NCI-H1048 (cell line): ENCODE results near the gene GARRE1.
"Not testable (repeated sequence)": the region's sequence is repeated elsewhere in the genome, so short reads cannot be mapped to it uniquely, and the experiment has no call there.

ENCODE experiments used
- DNase-seq: peaks from one replicate; lab custom pipeline; 2025; lab: John Stamatoyannopoulos, UW

GARRE1 gene, protein sequence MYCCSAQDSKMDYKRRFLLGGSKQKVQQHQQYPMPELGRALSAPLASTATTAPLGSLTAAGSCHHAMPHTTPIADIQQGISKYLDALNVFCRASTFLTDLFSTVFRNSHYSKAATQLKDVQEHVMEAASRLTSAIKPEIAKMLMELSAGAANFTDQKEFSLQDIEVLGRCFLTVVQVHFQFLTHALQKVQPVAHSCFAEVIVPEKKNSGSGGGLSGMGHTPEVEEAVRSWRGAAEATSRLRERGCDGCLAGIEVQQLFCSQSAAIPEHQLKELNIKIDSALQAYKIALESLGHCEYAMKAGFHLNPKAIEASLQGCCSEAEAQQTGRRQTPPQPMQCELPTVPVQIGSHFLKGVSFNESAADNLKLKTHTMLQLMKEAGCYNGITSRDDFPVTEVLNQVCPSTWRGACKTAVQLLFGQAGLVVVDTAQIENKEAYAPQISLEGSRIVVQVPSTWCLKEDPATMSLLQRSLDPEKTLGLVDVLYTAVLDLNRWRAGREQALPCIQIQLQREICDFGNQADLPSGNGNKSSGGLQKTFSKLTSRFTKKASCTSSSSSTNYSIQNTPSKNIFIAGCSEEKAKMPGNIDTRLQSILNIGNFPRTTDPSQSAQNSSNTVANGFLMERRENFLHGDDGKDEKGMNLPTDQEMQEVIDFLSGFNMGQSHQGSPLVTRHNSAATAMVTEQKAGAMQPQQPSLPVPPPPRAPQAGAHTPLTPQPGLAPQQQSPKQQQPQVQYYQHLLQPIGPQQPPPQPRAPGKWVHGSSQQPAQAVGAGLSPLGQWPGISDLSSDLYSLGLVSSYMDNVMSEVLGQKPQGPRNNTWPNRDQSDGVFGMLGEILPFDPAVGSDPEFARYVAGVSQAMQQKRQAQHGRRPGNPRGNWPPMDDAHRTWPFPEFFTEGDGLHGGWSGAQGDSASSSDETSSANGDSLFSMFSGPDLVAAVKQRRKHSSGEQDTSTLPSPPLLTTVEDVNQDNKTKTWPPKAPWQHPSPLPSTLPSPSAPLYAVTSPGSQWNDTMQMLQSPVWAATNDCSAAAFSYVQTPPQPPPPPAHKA (N-terminal part only)

DNA sequence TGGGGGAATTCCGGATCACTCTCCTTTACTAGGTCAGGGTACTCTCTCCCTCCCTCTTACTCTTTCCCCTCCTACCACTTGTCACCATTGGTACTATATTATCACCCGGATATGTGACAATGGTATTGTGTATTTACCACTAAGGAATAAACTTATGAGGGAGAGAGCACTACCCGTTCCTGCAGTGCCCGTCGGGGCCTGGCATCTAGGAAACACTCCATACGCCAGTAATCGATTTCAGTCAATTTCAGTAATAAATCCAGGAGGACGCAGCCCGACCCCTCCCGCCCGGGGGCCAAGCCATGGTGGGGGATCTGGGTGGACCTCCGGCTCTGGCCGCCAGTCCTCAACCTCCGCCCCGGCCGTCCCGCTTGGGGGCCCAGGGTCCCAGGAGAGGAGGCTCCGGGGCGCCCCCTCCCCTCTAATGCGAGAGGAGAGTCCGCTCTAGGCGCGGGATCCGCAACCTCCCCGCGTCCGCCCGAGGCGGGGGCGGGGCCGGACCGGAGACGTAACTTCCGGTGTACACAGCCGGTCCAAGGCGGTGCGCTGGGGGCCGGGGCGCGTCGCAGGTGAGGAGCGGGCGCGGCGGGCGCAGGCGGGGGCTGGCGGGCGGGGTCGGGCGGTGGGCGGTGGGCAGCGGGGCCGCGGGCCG lies at the start of gene GARRE1:
TSS of gene GARRE1 (plus strand) at position 509 of the 652 bp plus-strand sequence. CDS start 45,920 bp downstream, outside the sequence.
- DNase-seq, result peak; percentile 54

DNA sequence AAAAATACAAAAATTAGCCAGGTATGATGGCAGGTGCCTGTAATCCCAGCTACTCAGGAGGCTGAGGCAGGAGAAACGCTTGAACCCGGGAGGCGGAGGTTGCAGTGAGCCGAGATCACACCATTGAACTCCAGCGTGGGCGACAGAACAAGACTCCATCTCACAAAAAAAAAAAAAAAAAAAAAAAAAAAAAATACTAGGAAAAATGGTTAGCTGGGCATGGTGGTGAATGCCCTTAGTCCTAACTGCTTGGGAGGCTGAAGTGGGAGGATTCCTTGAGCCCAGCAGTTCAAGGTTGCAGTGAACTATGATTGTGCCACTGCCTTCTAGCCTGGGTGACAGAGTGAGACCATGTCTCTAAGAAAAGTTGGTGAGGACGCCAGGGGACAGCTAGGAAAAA lies 49.0 kb upstream of the GARRE1 start:
- not testable (repeated sequence) for DNase-seq

DNA sequence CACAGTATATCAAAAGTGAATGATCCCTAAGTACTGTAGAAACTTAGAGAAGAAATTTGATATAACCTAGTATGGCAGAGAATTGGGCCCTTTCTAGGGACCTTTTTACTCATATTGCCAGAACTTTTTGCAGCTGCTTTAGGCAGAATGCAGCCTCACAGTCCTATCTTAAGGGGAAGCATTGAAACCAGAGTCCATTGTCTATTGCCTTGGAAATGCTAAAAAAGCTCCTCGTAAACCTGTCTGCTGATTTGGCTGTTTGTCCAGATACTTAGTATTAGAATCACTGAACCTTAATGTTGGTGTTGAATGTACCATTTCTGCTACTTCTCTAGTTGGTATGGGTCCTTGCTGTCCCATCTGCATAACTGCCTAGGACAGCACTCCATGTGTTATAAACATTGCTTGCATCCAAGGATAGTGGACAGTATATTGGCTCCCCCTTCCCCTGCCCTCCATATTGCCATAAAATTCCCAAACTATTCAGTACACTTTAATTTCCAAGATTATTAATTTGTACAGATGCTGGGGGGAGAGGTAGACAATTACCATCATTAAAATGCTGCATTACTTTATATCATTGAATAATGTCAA lies 46.0 kb upstream of the GARRE1 start:
- no peak for DNase-seq

DNA sequence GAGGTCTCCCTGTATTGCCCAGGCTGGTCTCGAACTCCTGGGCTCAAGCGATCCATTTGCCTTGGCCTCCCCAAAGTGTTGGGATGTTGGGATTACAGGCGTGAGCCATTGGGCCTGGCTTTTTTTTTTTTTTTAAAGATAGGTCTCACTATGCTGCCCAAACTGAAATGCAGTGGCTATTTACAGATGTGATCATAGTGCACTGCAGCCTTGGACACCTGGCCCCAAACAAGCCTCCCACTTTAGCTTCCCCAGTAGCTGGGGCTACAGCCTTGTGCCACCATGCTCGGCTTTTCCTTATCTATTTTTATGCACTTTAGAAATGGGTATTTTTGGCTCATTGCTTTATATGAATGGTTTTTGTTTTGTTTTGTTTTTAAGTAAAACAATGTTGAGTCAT lies 44.6 kb upstream of the GARRE1 start:
- DNase-seq, result no peak

DNA sequence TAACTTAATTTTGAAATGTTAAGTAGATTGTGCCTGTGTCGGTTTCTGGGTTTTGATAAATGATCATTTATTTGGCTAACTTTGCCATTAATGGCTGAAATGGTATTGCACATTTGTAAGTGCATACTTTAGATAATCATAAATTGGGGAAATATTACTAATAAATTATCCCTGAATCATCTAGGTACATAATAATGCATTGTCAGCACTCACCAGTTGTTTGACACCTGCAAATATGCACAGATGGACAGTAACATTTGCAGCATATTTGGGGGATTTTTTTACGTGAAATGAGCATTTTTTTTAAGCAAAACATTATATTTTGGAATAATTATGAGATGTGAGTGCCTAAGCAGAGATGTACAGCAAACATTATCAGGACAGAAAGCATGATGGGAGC lies 41.1 kb upstream of the GARRE1 start:
- no peak for DNase-seq

DNA sequence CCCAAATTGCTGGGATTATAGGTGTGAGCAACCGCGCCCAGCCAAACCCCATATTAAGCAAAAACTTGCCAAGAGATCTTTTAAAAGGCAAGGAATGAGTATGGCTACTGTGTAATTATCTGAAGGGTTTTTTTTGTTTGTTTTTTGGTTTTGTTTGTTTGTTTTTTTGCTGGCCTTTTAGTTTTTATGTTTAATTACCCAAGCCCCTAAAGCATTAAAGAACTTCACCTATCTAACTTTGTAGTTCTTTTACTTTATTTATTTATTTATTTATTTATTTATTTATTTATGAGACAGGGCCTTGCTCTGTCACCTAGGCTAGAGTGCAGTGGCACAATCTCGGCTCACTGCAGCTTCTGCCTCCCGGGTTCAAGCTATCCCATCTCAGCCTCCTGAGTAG lies 40.3 kb upstream of the GARRE1 start:
- DNase-seq, result no peak

DNA sequence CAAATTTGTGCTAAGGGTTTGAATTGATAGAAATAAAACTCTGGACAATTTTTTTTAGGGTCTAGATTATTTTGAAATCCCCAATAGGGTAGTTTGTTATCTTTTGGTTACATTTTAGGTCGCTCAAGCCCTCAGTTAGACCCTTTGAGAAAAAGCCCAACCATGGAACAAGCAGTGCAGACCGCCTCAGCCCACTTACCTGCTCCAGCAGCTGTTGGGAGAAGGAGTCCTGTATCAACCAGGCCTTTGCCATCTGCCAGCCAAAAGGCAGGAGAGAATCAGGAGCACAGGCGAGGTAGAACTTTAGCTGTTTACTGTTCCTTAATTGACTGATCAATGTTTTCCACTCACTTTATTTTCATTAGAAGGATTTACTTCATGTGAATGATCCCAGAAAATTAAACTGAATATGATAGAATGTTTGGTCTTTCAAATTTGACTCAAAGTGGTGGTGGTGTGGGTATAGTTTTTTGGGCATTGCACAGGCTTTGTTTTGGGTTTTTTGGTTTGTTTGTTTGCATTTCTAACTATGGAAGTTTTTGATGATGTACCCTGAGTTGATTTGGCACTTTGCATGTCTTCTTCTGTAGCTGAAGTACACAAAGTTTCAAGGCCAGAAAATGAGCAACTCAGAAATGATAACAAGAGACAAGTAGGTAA lies 39.2 kb upstream of the GARRE1 start:
- DNase-seq, result no peak

DNA sequence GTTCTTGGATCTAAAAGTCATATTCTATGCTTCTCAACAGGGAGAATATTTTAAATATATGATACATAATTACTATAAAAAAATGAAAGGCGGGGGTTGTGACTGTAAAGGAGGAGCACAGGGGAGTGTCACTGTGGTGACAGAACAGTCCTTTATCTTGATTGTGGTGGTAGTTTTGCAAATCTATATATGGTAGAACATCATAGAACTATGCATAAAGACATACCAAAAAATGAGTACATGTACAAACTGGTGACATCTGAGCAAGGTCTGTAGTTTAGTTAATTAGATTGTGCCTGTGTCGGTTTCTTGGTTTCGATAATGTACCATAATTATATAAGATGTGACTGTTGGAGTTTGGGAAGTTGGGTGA lies 38.7 kb upstream of the GARRE1 start:
- DNase-seq, result no peak

DNA sequence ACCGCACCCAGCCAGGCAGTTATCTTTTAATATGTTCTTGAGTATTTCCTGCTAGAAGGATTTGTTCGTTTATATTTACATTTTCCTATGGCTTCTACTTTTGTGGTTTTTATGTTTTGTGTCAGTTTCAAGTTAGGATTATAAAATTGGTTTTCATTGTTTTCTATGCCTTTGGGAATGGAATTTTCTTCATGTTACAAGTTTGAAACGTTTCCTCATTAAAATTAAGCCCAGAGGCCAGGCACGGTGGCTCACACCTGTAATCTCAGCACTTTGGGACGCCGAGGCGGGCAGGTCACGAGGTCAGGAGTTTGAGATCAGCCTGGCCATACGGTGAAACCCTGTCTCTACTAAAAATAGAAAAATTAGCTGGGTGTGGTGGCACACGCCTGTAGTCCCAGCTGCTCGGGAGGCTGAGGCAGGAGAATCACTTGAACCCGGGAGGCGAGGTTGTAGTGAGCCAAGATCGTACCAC lies 37.6 kb upstream of the GARRE1 start:
- not testable (repeated sequence) for DNase-seq

DNA sequence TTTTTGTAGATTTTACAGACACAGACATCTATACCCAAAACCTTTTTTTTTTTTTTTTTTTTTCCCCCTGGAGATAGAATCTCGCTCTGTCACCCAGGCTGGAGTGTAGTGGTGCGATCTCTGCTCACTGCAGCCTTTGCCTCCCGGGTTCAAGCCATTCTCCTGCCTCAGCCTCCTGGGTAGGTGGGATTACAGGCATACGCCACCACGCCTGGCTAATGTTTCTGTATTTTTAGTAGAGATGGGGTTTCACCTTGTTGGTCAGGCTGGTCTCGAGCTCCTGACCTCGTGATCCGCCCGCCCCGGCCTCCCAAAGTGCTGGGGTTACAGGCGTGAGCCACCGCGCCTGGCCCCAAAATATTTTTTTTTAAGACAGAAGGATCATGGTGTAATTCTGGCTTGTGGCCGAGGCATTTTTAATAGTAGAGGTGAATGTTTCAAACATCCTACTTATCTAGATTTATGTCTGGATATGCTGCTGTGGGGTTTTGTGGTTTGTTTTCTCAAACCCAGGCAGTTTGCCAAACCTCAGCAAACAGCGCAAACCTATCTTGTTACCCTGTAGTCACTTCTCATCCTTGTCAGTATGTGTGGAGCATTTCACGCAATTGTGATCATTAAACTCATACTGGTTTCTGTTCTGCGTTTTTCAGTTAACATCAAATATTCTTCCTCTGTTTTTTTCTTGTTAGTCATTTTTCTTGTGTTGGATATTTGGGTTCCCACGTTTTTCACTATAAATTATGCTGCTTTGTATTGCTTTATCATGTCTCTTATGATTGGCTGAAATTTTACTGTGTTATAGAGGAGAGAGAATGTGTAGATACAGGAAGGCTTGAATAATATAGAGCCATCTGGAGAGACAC lies 36.2 kb upstream of the GARRE1 start:
- no peak for DNase-seq

DNA sequence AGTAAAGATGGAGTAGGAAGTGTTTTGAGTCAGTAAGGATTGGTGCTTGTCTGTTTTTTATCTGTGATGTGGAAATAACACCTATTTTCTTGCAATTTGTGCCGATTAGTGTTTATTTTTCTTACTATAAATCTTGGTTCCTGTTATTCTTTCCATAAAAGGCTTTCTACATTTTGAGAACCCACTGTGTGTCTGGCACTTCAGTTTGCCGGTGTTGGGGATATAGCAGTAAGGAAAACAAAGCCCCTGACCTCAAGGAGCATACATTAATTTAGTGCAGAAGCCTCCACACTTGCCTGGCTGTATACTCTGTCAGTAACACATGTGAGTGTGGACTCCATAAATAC lies 35.6 kb upstream of the GARRE1 start:
- no peak for DNase-seq

DNA sequence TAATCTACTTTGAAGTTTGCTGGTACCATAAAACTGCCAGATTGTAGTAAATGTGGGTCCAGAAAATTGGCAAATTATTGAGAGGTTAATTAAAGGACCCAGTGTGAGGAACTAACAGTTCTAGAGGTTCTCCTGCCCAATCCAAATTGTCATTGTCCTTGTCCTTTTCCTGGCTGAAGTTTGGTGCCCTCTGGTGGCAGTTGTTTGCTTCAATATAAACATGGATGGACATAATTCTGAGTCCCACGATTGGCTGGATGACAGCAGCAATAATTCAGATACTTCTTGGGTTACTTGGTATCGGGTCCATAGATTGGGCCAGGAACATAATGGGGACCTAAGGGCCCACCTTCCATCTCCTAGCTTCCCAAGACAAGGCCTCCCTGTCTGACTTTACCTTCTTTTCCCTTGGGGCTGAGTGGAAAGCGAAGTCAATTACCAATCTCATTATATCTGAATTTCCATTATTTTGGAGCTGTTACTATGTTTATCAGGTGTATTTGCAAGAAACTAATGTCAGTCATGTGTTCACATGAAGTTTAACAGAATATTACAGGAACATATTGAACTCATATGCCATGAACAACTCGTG lies 33.8 kb upstream of the GARRE1 start:
- no peak for DNase-seq

DNA sequence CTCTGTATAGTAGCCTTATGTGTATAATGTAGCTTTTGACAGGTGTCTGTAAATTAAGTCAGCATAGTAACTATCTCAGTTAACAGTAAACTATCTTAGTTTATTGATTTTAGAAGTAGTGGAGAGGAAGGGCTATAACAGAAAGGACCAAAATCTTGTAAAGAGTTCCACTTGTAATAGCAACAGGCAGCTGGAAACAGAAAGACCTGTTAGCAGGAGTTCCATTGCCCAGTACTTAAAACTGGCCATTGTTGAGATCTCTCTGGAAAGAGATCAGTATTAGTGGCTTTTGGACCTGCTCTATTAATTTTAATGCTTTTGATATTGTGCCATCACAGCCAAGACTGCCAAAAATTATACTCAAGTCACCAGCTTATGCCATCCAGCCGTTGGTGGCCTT lies 32.0 kb upstream of the GARRE1 start:
- DNase-seq, result no peak

DNA sequence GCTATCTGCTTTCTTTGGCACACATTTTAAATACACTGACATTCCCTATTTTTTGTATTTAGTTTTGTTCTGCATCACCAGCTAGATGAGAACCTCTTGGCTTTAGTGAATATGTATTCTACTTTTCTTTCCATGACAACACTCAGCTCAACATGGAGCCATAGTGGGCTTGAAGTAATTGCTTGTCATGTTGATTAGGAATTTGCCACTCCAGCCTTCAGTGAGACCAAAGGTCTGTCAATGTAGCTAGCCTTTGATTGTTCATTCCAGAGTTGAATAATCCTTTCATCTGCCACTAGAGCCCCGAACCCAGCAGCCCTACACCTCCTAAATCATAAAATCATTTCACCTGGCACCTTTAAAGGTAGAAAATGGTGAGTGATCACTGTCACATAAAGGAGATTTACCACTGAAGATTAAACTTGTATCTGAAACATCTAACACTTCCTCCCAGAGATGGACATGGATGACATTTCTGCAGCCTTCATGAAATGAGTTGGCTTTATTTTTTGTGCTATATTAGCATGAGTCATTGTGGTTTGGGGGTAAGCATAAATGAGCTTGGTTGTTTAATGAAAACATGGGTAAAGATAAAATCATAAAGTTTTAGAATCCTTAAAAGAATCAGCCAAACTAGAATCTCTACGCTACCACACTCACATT lies 29.2 kb upstream of the GARRE1 start:
- no peak for DNase-seq

DNA sequence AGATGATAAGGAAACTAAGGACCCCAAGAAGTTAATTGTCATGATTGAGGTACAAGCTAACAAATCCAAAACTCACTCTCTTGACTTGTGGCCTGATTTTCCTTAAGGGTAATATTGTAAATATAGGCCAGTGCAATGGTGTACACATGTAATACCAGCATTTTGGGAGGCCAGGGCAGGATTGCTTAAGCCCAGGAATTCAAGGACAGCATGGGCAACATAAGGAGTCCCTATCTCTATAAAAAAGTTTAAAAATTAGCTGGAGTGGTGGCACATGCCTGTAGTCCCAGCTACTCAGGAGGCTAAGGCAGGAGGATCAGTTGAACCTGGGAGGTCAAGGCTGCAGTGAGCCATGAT lies 28.7 kb upstream of the GARRE1 start:
- no peak for DNase-seq

DNA sequence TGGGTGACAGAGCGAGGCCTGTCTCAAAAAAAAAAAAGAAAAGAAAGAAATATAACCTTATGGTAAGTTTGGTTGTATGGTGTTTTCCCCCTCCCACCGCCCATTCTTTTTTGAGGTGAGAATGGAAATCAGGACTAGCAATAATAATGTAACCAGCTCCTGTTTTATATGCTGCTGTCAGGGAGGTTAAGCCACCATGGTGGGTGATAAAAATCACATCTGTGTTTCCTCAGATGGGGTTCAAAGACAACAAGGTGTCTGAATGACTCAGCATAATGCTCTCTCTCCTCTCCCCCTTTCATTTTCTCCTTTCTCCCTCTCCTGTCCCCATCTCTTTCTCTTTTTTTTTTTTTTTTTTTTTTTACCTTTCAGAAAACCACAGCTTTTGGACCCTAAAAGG lies 28.3 kb upstream of the GARRE1 start:
- DNase-seq, result no peak

DNA sequence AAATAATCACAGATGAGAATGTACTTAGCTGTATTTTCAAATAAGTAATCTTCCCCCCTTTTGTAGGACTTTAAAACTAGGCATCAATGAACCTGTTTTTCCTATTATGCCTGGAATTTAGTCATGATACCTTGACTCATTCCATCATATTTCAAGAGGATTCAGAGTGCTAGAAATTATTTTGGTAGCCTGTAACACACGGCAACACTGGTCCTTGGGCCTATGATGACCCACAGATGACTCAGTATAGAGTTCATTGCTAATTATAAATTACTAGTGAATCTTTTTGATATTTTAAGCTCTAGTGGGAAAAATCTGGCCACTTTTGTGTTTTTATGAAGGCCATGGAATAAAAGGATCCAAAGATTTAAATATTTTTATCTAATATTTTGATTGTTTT lies 26.0 kb upstream of the GARRE1 start:
- no peak for DNase-seq

DNA sequence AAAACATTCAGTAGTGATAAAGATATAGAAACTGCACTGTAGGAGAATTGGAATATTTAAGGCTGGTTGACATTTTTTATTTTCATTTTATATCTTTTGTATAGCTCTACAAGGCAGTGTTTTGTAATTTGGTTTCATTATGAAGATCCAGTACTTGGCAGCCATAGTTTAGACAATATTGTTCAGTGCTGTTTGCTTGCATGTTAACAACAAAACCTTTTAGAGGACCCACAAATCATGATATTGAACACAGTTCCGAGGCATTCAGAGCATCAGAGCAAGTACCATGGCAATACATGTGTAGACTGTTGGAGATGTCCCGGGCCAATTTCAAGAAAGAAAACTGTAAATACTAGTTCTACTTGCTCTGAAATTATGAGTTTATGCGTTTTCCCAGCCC lies 25.6 kb upstream of the GARRE1 start:
- DNase-seq, result no peak

DNA sequence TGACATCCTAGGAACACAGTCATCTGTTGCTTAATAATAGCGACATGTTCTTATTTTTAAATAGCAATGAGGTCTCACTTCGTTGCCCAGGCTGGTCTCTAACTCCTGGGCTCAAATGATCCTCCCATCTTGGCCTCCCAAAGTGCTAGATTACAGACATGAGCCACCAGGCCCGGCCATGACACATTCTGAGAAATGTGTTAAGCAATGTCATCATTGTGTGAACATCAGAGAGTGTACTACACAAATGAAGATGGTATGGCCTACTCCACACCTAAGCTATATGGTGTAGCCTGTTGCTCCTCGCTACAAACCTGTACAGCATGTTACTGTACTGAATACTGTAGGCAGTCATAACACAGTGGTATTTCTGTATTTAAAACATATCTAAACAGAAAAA lies 24.6 kb upstream of the GARRE1 start:
- no peak for DNase-seq

DNA sequence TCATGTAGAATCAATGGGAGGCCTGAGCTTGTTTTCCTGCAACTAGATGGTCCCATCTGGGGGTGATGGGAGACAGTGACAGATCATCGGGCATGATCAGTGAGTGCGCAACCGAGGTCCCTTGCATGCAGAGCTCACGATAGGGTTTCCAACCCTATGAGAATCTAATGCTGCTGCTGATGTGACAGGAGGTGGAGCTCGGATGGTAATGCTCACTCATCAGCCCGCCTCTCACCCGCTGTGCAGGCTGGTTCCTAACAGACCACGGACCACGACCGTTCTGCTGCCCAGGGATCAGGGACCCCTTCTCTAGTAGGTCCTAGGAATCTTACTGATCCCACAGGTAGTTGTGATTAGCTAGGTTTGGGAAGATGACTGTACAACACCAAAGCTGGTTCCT lies 23.5 kb upstream of the GARRE1 start:
- no peak for DNase-seq
